ENCODE measurements around the gene MMP11. TPM values are rescaled to one million over a fixed set of nuclear protein-coding genes. Genes with fewer than 3 reads are reported as not detected.

MMP11 gene
- total and polyA plus RNA-seq, 2 of the 13 experiments (the other 11 are each of a cell fraction or from before 2014, with no cell fraction given): 8.9 to 28.6 TPM

DNA sequence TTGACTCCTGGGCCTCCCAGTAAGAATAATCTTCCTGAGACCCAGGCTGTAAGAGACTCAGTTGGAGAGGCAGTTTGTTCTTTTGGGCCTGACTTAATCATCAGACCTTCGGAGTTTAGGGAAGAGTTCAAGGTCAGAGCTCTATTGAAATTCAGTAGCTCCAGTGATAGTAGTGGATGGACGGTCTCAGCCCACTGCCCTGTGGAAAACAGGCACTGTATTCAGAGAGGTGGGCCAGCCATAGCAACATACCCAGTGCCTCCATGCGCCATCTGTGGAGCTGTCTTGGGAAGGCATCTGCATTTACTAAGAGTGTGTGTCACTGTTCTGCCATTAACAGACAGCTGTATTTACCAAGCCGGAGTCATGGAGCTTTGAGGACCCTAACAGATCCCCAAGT is 17.0 kb downstream of the MMP11 start (continued):
- TF ChIP-seq, protein P1, sequence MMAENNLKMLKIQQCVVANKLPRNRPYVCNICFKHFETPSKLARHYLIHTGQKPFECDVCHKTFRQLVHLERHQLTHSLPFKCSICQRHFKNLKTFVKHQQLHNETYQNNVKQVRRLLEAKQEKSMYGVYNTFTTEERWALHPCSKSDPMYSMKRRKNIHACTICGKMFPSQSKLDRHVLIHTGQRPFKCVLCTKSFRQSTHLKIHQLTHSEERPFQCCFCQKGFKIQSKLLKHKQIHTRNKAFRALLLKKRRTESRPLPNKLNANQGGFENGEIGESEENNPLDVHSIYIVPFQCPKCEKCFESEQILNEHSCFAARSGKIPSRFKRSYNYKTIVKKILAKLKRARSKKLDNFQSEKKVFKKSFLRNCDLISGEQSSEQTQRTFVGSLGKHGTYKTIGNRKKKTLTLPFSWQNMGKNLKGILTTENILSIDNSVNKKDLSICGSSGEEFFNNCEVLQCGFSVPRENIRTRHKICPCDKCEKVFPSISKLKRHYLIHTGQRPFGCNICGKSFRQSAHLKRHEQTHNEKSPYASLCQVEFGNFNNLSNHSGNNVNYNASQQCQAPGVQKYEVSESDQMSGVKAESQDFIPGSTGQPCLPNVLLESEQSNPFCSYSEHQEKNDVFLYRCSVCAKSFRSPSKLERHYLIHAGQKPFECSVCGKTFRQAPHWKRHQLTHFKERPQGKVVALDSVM (CRISPR knock-in tag; IDR thresholded peaks at IDR 0.05): no peak
- TF ChIP-seq ARNTL (CRISPR knock-in tag; IDR thresholded peaks at IDR 0.05) (0 out of 2 replicates have a peak, but pooled peaks have one; percentile 36), HOXA9 (CRISPR knock-in tag; IDR thresholded peaks at IDR 0.05; ENCODE audit: borderline replicate concordance) (no peak), ZNF589 (CRISPR knock-in tag; conservative IDR thresholded peaks at IDR 0.05) (no peak), TBP (CRISPR knock-in tag; IDR thresholded peaks at IDR 0.05) (no peak), ZNF33B (CRISPR knock-in tag; IDR thresholded peaks at IDR 0.05) (no peak), NR2F1 (CRISPR knock-in tag; IDR thresholded peaks at IDR 0.05) (no peak), ZNF367 (CRISPR knock-in tag; IDR thresholded peaks at IDR 0.05; ENCODE audit: borderline replicate concordance) (no peak), ZNF543 (CRISPR knock-in tag; IDR thresholded peaks at IDR 0.05) (no peak), RAD21 (CRISPR knock-in tag; IDR thresholded peaks at IDR 0.05) (peak; percentile 74; the same call in 1 of the 2 replicates), ZEB1 (IDR thresholded peaks at IDR 0.05; ENCODE audit: insufficient replicate concordance, low read depth) (no peak), ZNF383 (CRISPR knock-in tag; IDR thresholded peaks at IDR 0.05; ENCODE audit: borderline replicate concordance) (no peak), CHCHD3 (CRISPR knock-in tag; IDR thresholded peaks at IDR 0.05) (no peak), NR2F2 (IDR thresholded peaks at IDR 0.05; ENCODE audit: borderline replicate concordance, low read depth) (no peak), NR2C2 (CRISPR knock-in tag; IDR thresholded peaks at IDR 0.05; ENCODE audit: borderline replicate concordance) (peak; percentile 31; the same call in 1 of the 2 replicates), ZNF382 (CRISPR knock-in tag; IDR thresholded peaks at IDR 0.05; ENCODE audit: borderline replicate concordance) (no peak), BCL6 (CRISPR knock-in tag; IDR thresholded peaks at IDR 0.05) (peak; percentile 34; the same call in 1 of the 2 replicates)
- TF ChIP-seq, protein P2, sequence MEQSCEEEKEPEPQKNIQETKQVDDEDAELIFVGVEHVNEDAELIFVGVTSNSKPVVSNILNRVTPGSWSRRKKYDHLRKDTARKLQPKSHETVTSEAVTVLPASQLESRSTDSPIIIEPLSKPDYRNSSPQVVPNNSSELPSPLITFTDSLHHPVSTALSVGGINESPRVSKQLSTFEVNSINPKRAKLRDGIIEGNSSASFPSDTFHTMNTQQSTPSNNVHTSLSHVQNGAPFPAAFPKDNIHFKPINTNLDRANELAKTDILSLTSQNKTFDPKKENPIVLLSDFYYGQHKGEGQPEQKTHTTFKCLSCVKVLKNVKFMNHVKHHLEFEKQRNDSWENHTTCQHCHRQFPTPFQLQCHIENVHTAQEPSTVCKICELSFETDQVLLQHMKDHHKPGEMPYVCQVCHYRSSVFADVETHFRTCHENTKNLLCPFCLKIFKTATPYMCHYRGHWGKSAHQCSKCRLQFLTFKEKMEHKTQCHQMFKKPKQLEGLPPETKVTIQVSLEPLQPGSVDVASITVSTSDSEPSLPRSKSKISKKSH (CRISPR knock-in tag; IDR thresholded peaks at IDR 0.05; ENCODE audit: borderline replicate concordance): no peak
- TF ChIP-seq, protein P3, sequence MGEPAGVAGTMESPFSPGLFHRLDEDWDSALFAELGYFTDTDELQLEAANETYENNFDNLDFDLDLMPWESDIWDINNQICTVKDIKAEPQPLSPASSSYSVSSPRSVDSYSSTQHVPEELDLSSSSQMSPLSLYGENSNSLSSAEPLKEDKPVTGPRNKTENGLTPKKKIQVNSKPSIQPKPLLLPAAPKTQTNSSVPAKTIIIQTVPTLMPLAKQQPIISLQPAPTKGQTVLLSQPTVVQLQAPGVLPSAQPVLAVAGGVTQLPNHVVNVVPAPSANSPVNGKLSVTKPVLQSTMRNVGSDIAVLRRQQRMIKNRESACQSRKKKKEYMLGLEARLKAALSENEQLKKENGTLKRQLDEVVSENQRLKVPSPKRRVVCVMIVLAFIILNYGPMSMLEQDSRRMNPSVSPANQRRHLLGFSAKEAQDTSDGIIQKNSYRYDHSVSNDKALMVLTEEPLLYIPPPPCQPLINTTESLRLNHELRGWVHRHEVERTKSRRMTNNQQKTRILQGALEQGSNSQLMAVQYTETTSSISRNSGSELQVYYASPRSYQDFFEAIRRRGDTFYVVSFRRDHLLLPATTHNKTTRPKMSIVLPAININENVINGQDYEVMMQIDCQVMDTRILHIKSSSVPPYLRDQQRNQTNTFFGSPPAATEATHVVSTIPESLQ (CRISPR knock-in tag; conservative IDR thresholded peaks at IDR 0.05): no peak
- TF ChIP-seq, protein P4, sequence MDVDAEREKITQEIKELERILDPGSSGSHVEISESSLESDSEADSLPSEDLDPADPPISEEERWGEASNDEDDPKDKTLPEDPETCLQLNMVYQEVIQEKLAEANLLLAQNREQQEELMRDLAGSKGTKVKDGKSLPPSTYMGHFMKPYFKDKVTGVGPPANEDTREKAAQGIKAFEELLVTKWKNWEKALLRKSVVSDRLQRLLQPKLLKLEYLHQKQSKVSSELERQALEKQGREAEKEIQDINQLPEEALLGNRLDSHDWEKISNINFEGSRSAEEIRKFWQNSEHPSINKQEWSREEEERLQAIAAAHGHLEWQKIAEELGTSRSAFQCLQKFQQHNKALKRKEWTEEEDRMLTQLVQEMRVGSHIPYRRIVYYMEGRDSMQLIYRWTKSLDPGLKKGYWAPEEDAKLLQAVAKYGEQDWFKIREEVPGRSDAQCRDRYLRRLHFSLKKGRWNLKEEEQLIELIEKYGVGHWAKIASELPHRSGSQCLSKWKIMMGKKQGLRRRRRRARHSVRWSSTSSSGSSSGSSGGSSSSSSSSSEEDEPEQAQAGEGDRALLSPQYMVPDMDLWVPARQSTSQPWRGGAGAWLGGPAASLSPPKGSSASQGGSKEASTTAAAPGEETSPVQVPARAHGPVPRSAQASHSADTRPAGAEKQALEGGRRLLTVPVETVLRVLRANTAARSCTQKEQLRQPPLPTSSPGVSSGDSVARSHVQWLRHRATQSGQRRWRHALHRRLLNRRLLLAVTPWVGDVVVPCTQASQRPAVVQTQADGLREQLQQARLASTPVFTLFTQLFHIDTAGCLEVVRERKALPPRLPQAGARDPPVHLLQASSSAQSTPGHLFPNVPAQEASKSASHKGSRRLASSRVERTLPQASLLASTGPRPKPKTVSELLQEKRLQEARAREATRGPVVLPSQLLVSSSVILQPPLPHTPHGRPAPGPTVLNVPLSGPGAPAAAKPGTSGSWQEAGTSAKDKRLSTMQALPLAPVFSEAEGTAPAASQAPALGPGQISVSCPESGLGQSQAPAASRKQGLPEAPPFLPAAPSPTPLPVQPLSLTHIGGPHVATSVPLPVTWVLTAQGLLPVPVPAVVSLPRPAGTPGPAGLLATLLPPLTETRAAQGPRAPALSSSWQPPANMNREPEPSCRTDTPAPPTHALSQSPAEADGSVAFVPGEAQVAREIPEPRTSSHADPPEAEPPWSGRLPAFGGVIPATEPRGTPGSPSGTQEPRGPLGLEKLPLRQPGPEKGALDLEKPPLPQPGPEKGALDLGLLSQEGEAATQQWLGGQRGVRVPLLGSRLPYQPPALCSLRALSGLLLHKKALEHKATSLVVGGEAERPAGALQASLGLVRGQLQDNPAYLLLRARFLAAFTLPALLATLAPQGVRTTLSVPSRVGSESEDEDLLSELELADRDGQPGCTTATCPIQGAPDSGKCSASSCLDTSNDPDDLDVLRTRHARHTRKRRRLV (CRISPR knock-in tag; IDR thresholded peaks at IDR 0.05): no peak
